T-cell (primary cell): ENCODE results near the gene KCTD11. TPM values are rescaled to one million over a fixed set of nuclear protein-coding genes. Genes with fewer than 3 reads are reported as not detected.

Experiments used
- ATAC-seq, 4 experiments: fragments of 200-7000 bp in 3 of 4; fragments of 150-1000 bp in 1 of 4; cut with Tn5 transposase; replicated peaks in 1 of 4; 1 replicate in 3 of 4; 2 replicates in 1 of 4; pipeline ENCODE4 v1.10.0; 2021; ENCODE audit warnings: moderate library complexity in 3 of 4, mild to moderate bottlenecking in 2 of 4, moderate number of reproducible peaks in 1 of 4
- CTCF ChIA-PET, 2 donors: fragments of 300-600 bp; sonication (Branson Sonifier 250); formaldehyde crosslinking; loops; one replicate each; lab custom pipeline; 2022; ENCODE audit warnings: antibody characterized with exemption in 2 of 2; lab: Charles Lee
- POLR2A ChIA-PET, 2 donors: fragments of 300-600 bp; sonication (Branson Sonifier 250); formaldehyde crosslinking; loops; one replicate each; lab custom pipeline; 2022; ENCODE audit warnings: antibody characterized with exemption in 2 of 2; lab: Charles Lee
- DNase-seq, 35 experiments: peaks; one replicate each; pipeline versions ENCODE4 v3.0.0 to v3.0.0-alpha.2; 2013 to 2023
- H3K27ac ChIP-seq: one replicate; pipeline ENCODE4 v1.5.1; 2013; ENCODE audit warnings: low read length
- H3K27me3 ChIP-seq, 2 experiments: replicated peaks in 1 of 2; 1 replicate in 1 of 2; 2 replicates in 1 of 2; pipeline versions ENCODE4 v1.6.1 to v1.7.0; 2013; ENCODE audit warnings: low read length in 1 of 2, mixed read lengths in 1 of 2; ENCODE audit not compliant: control insufficient read depth in 2 of 2, insufficient read depth in 2 of 2; ENCODE audit errors: extremely low read depth in 1 of 2
- H3K36me3 ChIP-seq, 2 donors: 1 replicate in 1 of 2; 2 replicates in 1 of 2; pipeline versions ENCODE4 v1.6.1 to v1.7.0; 2013; ENCODE audit warnings: low read length in 1 of 2; ENCODE audit not compliant: control insufficient read depth in 2 of 2, insufficient read depth in 1 of 2; ENCODE audit errors: extremely low read depth in 1 of 2
- H3K4me1 ChIP-seq, 2 experiments: 1 replicate in 1 of 2; 2 replicates in 1 of 2; pipeline versions ENCODE4 v1.6.1 to v1.7.0; 2013; ENCODE audit warnings: low read length in 2 of 2, mixed read lengths in 1 of 2; ENCODE audit not compliant: insufficient read depth in 2 of 2, control insufficient read depth in 1 of 2; ENCODE audit errors: extremely low read depth in 1 of 2
- H3K4me3 ChIP-seq, 2 donors: 1 replicate in 1 of 2; 2 replicates in 1 of 2; pipeline versions ENCODE4 v1.5.1 to v1.7.0; 2013; ENCODE audit warnings: mild to moderate bottlenecking in 2 of 2, low read length in 1 of 2, moderate library complexity in 1 of 2; ENCODE audit not compliant: control insufficient read depth in 1 of 2; ENCODE audit errors: extremely low read depth in 1 of 2
- H3K9me3 ChIP-seq: 2 replicates; pipeline ENCODE4 v1.7.0; 2013
- H3K27ac Mint-ChIP-seq, 2 donors: one replicate each; pipeline ENCODE4 v1.8.0; 2020 to 2021; ENCODE audit warnings: mild to moderate bottlenecking in 2 of 2, mixed read lengths in 2 of 2
- H3K27me3 Mint-ChIP-seq, 2 donors: one replicate each; pipeline ENCODE4 v1.8.0; 2021 to 2022; ENCODE audit warnings: mixed read lengths in 2 of 2
- H3K36me3 Mint-ChIP-seq: one replicate; pipeline ENCODE4 v1.8.0; 2021; ENCODE audit warnings: mixed read lengths
- H3K4me1 Mint-ChIP-seq, 3 donors: one replicate each; pipeline ENCODE4 v1.8.0; 2020 to 2022; ENCODE audit warnings: mixed read lengths in 3 of 3, mild to moderate bottlenecking in 1 of 3
- H3K4me3 Mint-ChIP-seq, 3 donors: one replicate each; pipeline ENCODE4 v1.8.0; 2020 to 2022; ENCODE audit warnings: mild to moderate bottlenecking in 3 of 3, mixed read lengths in 3 of 3, moderate library complexity in 3 of 3
- H3K9me3 Mint-ChIP-seq, 3 donors: one replicate each; pipeline ENCODE4 v1.8.0; 2020 to 2022; ENCODE audit warnings: mixed read lengths in 3 of 3
- WGBS: methylation state at CpG from one replicate; pipeline ENCODE4 v1.1.5; 2013; ENCODE audit warnings: missing lambda C conversion rate; ENCODE audit not compliant: insufficient coverage; 5-methylcytosine and 5-hydroxymethylcytosine counted together
- total RNA-seq, 35 experiments: library from RNA in 6 of 35; stranded (reverse) in 6 of 35; fragments of 120-200 nt in 1 of 35; gene quantifications; one replicate each; pipeline versions ENCODE4 v1.2.1 to v1.2.4 and lab custom pipeline; 2013 to 2026

KCTD11 gene
- total RNA-seq, 5 donors from 2014 or later (not counting 1 experiment from before 2014, with no cell fraction given) = 2.4 to 7.3 (median 4.8) TPM

- ChIA-PET POLR2A (interaction anchor here (0.6 kb wide), 2 partner anchors 58 to 95 kb away, joined by 3 to 7 read pairs; no protein-coding TSS in a partner anchor), CTCF (no interaction called here)
- no peaks in the 10 kb centered on the region for H3K9me3 ChIP-seq
- peak overlapping the region; percentile 78 to 79 for H3K4me3 ChIP-seq
- H3K36me3 ChIP-seq = peaks cover 19 to 80% of the 10 kb centered on the region in 2 donors
- Mint-ChIP-seq H3K36me3 (peaks cover 54% of the 10 kb centered on the region), H3K9me3 (no peaks in the 10 kb centered on the region), H3K4me1 (peaks cover 62 to 67% (median 67%) of the 10 kb centered on the region in 3 donors), H3K27me3 (no peaks in the 10 kb centered on the region), H3K27ac (peak overlapping the region; percentile 87 to 91), H3K4me3 (peak overlapping the region; percentile 80 to 84 (median 80))
- 0% methylated on average over 2 of the region's 9 CpGs for WGBS
- peak overlapping the region; percentile 70 for H3K27ac ChIP-seq
- ATAC-seq = no peak
- no peak for DNase-seq
- peaks cover 21 to 65% of the 10 kb centered on the region in 2 experiments for H3K4me1 ChIP-seq
- H3K27me3 ChIP-seq = no peaks in the 10 kb centered on the region
Measured at GRCh38 chr17:7313890-7314718, 37.9 kb upstream of the KCTD11 start.

- Mint-ChIP-seq H3K4me1 (peaks cover 54 to 59% (median 58%) of the 10 kb centered on the region in 3 donors), H3K36me3 (peaks cover 46% of the 10 kb centered on the region), H3K9me3 (no peaks in the 10 kb centered on the region), H3K27ac (peak within 1 kb of the TSS; percentile 91 to 93), H3K4me3 (peak within 1 kb of the TSS; percentile 80 to 93 (median 80)), H3K27me3 (no peaks in the 10 kb centered on the region)
- H3K9me3 ChIP-seq = no peaks in the 10 kb centered on the region
- ChIA-PET POLR2A (interaction anchor here (0.6 kb wide), 3 partner anchors 57 to 96 kb away, joined by 3 to 7 read pairs (median 3); partner anchors contain the start of gene TMEM256 (in 1 of the 2)), CTCF (interaction anchor here in 1 of 2 donors (1.9 kb wide), 1 partner anchor 15 kb away, joined by 8 read pairs; the partner anchor contains the start of gene NEURL4)
- DNase-seq = peak; percentile 87 to 97 (median 94)
- H3K27me3 ChIP-seq = no peaks in the 10 kb centered on the region
- H3K27ac ChIP-seq = peak within 1 kb of the TSS; percentile 88
- ATAC-seq = peak; percentile 85 to 89 (median 88)
- H3K4me1 ChIP-seq = peaks cover 12 to 56% of the 10 kb centered on the region in 2 experiments
- peak within 1 kb of the TSS; percentile 78 to 79 for H3K4me3 ChIP-seq
- H3K36me3 ChIP-seq = peaks cover 14 to 72% of the 10 kb centered on the region in 2 donors
- under 1% methylated on average over 91 of the region's 95 CpGs for WGBS
Measured at GRCh38 chr17:7314719-7315569, 37.0 kb upstream of the KCTD11 start, which contains the start of gene GPS2. TSS of gene GPS2 (minus strand) at chr17:7315360. CDS start at chr17:7315052, 308 bp downstream.

- ATAC-seq (peak in 1 of 4 experiments; percentile 35), DNase-seq (no peak)
- Histone ChIP-seq H3K4me1 (peaks cover 10 to 49% of the 10 kb centered on the region in 2 experiments), H3K27ac (peak overlapping the region; percentile 88), H3K9me3 (no peaks in the 10 kb centered on the region), H3K36me3 (peaks cover 17 to 71% of the 10 kb centered on the region in 2 donors), H3K27me3 (no peaks in the 10 kb centered on the region), H3K4me3 (peak overlapping the region; percentile 70 to 78)
- WGBS = 54% methylated on average over 19 of the region's 30 CpGs
- Mint-ChIP-seq H3K4me3 (peak overlapping the region; percentile 80 to 93 (median 80)), H3K36me3 (peaks cover 38% of the 10 kb centered on the region), H3K9me3 (no peaks in the 10 kb centered on the region), H3K27me3 (no peaks in the 10 kb centered on the region), H3K27ac (peak overlapping the region; percentile 91 to 93), H3K4me1 (peaks cover 46 to 51% (median 51%) of the 10 kb centered on the region in 3 donors)
- CTCF ChIA-PET = interaction anchor here in 1 of 2 donors (0.6 to 1.9 kb wide), 2 partner anchors 14 to 72 kb away, joined by 3 to 8 read pairs; partner anchors contain the start of gene NEURL4
- POLR2A ChIA-PET = interaction anchor here in 1 of 2 donors (0.6 kb wide), 2 partner anchors 88 to 111 kb away, joined by 3 to 4 read pairs; partner anchors contain the start of gene TMEM256
Measured at GRCh38 chr17:7315570-7316235, 36.3 kb upstream of the KCTD11 start.

GRCh38 chr17:7317161-7317803 is 34.7 kb upstream of the KCTD11 start:
- ATAC-seq (no peak), DNase-seq (no peak)
- Mint-ChIP-seq H3K27me3 (no peaks in the 10 kb centered on the region), H3K4me3 (peak overlapping the region in 2 of 3 donors; percentile 12 to 64), H3K27ac (peak overlapping the region in 1 of 2 donors; percentile 79), H3K9me3 (no peaks in the 10 kb centered on the region), H3K4me1 (peaks cover 34 to 36% (median 35%) of the 10 kb centered on the region in 3 donors), H3K36me3 (peaks cover 37% of the 10 kb centered on the region)
- ChIA-PET CTCF (interaction anchor here in 1 of 2 donors (0.5 to 0.6 kb wide), 2 partner anchors 8 to 46 kb away, joined by 3 read pairs; no protein-coding TSS in a partner anchor), POLR2A (no interaction called here)
- Histone ChIP-seq H3K27me3 (no peaks in the 10 kb centered on the region), H3K4me1 (peaks cover 10 to 36% of the 10 kb centered on the region in 2 experiments), H3K36me3 (peaks cover 28 to 72% of the 10 kb centered on the region in 2 donors), H3K4me3 (no peak overlapping the region), H3K9me3 (no peaks in the 10 kb centered on the region), H3K27ac (no peak overlapping the region)
- WGBS = 93% methylated on average over 8 of the region's 16 CpGs

GRCh38 chr17:7318121-7318860 is 33.7 kb upstream of the KCTD11 start:
- 97% methylated on average over 12 of the region's 13 CpGs for WGBS
- Histone ChIP-seq H3K4me3 (no peak overlapping the region), H3K9me3 (no peaks in the 10 kb centered on the region), H3K27me3 (no peaks in the 10 kb centered on the region), H3K36me3 (peaks cover 34 to 72% of the 10 kb centered on the region in 2 donors), H3K4me1 (peaks cover 10 to 26% of the 10 kb centered on the region in 2 experiments), H3K27ac (no peak overlapping the region)
- no peak for DNase-seq
- Mint-ChIP-seq H3K27ac (no peak overlapping the region), H3K4me3 (no peak overlapping the region), H3K4me1 (peaks cover 24 to 26% (median 25%) of the 10 kb centered on the region in 3 donors), H3K27me3 (no peaks in the 10 kb centered on the region), H3K36me3 (peaks cover 31% of the 10 kb centered on the region), H3K9me3 (no peaks in the 10 kb centered on the region)
- CTCF ChIA-PET = interaction anchor here in 1 of 2 donors (0.5 to 0.6 kb wide), 2 partner anchors 9 to 45 kb away, joined by 3 read pairs; no protein-coding TSS in a partner anchor
- POLR2A ChIA-PET = no interaction called here
- no peak for ATAC-seq
